ENCODE measurements around the gene PAPPA.

DNA sequence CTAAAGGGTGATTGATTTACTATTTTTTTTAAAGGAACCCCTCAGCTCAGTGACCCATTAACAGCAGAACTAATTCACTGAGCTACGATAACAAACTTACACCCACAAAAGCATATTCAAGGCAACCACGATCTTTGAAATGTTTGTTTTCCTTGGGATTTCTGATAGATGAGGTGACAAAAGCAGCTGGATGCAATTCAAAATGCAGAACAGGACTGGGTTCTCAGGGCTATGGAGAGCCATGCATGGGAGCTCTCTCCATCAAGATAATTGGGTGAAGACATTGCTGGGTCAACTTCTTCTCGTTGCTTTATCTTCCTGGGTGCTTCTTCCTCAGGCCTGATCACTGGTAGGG lies 60.1 kb downstream of the PAPPA start:
- TF ChIP-seq, protein P1, sequence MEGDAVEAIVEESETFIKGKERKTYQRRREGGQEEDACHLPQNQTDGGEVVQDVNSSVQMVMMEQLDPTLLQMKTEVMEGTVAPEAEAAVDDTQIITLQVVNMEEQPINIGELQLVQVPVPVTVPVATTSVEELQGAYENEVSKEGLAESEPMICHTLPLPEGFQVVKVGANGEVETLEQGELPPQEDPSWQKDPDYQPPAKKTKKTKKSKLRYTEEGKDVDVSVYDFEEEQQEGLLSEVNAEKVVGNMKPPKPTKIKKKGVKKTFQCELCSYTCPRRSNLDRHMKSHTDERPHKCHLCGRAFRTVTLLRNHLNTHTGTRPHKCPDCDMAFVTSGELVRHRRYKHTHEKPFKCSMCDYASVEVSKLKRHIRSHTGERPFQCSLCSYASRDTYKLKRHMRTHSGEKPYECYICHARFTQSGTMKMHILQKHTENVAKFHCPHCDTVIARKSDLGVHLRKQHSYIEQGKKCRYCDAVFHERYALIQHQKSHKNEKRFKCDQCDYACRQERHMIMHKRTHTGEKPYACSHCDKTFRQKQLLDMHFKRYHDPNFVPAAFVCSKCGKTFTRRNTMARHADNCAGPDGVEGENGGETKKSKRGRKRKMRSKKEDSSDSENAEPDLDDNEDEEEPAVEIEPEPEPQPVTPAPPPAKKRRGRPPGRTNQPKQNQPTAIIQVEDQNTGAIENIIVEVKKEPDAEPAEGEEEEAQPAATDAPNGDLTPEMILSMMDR (IDR thresholded peaks at IDR 0.05): no peak
- TF ChIP-seq EZH2 (IDR thresholded peaks at IDR 0.05): no peak

Data from neural progenitor cell (in vitro differentiated cells).